ENCODE data around the gene KCTD20.
"Not testable (repeated sequence)": the region's sequence is repeated elsewhere in the genome, so short reads cannot be mapped to it uniquely, and the experiment has no call there.

KCTD20 gene
- long read RNA-seq, full-length matches to known transcripts, result 108 of 177 reads
- long read RNA-seq, partial matches to known transcripts, result 11 of 177 reads
- long read RNA-seq, other reads (novel, unspliced or antisense), result 58 of 177 reads

DNA sequence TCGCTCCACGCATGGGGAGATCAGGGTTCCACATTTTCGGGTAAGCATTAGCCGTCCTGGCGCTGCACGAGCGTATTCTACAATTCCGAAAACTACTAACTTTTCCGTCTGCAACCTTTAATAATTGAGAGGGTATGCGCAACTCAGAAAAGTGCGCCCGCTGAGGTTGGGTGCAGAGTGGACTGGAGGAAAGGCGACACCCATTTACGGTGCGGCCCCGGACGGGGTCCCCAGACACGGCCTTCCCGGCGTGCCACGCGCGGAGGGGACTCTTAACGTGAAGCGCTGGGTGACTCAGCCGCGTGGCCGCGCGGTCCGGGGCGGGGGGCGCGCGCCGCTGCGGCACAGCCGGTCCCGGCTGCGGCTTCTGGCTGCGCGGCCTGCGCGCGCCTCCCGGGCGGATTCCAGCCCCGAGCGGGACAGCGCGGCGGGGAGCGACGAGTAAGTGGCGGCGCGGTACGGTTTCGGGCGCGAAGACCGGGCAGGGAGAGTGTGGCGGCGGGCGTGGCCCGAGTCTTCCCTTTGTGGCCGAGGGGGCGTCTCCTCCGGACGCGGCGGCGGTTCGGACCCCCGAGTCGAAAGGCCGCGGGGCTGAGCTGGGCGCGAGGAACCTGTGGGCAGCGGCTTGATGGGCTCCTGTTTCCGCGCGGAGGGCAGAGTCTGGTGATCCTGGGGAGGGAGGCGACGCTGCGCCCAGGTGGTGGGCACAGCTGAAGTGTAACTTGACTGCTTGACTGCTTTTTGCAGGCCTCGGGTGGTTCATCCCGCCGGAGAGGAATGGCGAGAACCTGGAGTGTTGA is at the start of gene KCTD20, which contains the start of gene PXT1:
KCTD20 (plus strand) TSS at position 330 of the 800 bp plus-strand sequence. CDS start 27,098 bp downstream, outside the sequence.
PXT1 (minus strand) TSS at position 184 of the 800 bp plus-strand sequence. CDS start 16,772 bp downstream, outside the sequence.
- Histone ChIP-seq H3K4me3 (replicated peaks; ENCODE audit: insufficient read depth, low read length) (peak within 1 kb of the TSS; percentile 68), H3K27ac (replicated peaks) (peak within 1 kb of the TSS; percentile 94), H3K27me3 (ENCODE audit: insufficient read depth, poor library complexity, severe bottlenecking) (no peaks in the 10 kb centered on the region)
- TF ChIP-seq POLR2AphosphoS5 (IDR thresholded peaks at IDR 0.05; ENCODE audit: low read depth) (peak; percentile 83), SPI1 (IDR thresholded peaks at IDR 0.05; ENCODE audit: borderline replicate concordance, low read depth) (peak; percentile 9; the same call in 1 of the 2 replicates), GABPA (IDR thresholded peaks at IDR 0.05; ENCODE audit: low read depth) (no peak)
- TF ChIP-seq, protein P1, sequence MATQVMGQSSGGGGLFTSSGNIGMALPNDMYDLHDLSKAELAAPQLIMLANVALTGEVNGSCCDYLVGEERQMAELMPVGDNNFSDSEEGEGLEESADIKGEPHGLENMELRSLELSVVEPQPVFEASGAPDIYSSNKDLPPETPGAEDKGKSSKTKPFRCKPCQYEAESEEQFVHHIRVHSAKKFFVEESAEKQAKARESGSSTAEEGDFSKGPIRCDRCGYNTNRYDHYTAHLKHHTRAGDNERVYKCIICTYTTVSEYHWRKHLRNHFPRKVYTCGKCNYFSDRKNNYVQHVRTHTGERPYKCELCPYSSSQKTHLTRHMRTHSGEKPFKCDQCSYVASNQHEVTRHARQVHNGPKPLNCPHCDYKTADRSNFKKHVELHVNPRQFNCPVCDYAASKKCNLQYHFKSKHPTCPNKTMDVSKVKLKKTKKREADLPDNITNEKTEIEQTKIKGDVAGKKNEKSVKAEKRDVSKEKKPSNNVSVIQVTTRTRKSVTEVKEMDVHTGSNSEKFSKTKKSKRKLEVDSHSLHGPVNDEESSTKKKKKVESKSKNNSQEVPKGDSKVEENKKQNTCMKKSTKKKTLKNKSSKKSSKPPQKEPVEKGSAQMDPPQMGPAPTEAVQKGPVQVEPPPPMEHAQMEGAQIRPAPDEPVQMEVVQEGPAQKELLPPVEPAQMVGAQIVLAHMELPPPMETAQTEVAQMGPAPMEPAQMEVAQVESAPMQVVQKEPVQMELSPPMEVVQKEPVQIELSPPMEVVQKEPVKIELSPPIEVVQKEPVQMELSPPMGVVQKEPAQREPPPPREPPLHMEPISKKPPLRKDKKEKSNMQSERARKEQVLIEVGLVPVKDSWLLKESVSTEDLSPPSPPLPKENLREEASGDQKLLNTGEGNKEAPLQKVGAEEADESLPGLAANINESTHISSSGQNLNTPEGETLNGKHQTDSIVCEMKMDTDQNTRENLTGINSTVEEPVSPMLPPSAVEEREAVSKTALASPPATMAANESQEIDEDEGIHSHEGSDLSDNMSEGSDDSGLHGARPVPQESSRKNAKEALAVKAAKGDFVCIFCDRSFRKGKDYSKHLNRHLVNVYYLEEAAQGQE (IDR thresholded peaks at IDR 0.05; ENCODE audit: insufficient replicate concordance, low read depth), result peak; percentile 45
- TF ChIP-seq, protein P2, sequence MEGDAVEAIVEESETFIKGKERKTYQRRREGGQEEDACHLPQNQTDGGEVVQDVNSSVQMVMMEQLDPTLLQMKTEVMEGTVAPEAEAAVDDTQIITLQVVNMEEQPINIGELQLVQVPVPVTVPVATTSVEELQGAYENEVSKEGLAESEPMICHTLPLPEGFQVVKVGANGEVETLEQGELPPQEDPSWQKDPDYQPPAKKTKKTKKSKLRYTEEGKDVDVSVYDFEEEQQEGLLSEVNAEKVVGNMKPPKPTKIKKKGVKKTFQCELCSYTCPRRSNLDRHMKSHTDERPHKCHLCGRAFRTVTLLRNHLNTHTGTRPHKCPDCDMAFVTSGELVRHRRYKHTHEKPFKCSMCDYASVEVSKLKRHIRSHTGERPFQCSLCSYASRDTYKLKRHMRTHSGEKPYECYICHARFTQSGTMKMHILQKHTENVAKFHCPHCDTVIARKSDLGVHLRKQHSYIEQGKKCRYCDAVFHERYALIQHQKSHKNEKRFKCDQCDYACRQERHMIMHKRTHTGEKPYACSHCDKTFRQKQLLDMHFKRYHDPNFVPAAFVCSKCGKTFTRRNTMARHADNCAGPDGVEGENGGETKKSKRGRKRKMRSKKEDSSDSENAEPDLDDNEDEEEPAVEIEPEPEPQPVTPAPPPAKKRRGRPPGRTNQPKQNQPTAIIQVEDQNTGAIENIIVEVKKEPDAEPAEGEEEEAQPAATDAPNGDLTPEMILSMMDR (IDR thresholded peaks at IDR 0.05; ENCODE audit: insufficient read depth, low read length), result no peak
- DNase-seq (ENCODE audit: low read depth in 1 of 2, low spot score in 1 of 2), result peak; percentile 87 to 88

DNA sequence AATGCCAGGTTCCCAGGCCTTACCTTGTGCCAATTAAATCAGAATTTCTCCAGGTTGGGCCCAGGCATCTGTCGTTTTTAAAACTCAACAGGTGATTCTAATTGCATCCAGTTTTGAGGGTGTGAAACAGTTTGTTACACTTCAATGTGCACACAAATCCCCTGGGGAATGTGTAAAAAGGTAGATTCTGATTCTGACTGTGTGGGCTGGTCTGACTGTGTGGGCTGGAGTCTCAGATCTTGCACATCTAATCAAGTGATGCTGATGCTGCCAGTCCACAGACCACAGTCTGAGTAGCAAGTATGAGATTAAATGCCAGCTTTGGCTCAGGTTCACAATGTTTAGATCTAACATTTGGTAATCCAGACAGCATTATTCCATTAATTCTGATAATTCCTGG is 42.8 kb upstream of the KCTD20 start:
- no peak overlapping the region for H3K27ac ChIP-seq (replicated peaks)
- no peak for DNase-seq (ENCODE audit: low read depth in 1 of 2, low spot score in 1 of 2)
- H3K4me3 ChIP-seq (replicated peaks; ENCODE audit: insufficient read depth, low read length), result no peak overlapping the region
- no peaks in the 10 kb centered on the region for H3K27me3 ChIP-seq (ENCODE audit: insufficient read depth, poor library complexity, severe bottlenecking)
- no peak for TF ChIP-seq POLR2AphosphoS5 (IDR thresholded peaks at IDR 0.05; ENCODE audit: low read depth)
- no peak for TF ChIP-seq SPI1 (IDR thresholded peaks at IDR 0.05; ENCODE audit: borderline replicate concordance, low read depth)

DNA sequence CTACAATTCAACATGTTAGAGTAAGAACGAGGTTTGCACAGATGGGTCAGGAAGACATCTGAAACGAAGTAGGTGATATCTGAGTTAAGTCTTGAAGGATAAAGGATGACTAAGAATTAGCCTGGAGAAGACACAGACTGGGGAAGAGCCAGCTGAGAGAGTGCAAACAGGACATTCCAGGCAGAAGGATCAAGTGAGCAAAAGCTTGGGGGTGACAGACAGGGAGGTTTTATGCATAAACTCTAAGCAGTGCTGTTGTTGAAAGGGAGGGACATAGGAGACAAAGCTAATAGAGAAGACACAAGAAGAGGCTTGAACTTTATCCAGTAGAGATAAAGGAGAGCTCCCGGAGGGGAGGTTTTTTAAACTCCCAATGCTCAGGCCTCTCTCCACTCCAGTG is 40.3 kb upstream of the KCTD20 start:
- no peaks in the 10 kb centered on the region for H3K27me3 ChIP-seq (ENCODE audit: insufficient read depth, poor library complexity, severe bottlenecking)
- no peak for TF ChIP-seq POLR2AphosphoS5 (IDR thresholded peaks at IDR 0.05; ENCODE audit: low read depth)
- TF ChIP-seq, protein P2 (IDR thresholded peaks at IDR 0.05; ENCODE audit: insufficient read depth, low read length), result no peak
- TF ChIP-seq, protein P1 (IDR thresholded peaks at IDR 0.05; ENCODE audit: insufficient replicate concordance, low read depth), result no peak
- no peak for TF ChIP-seq GABPA (IDR thresholded peaks at IDR 0.05; ENCODE audit: low read depth)
- DNase-seq (ENCODE audit: low read depth in 1 of 2, low spot score in 1 of 2), result no peak
- H3K4me3 ChIP-seq (replicated peaks; ENCODE audit: insufficient read depth, low read length), result no peak overlapping the region
- H3K27ac ChIP-seq (replicated peaks), result no peak overlapping the region

DNA sequence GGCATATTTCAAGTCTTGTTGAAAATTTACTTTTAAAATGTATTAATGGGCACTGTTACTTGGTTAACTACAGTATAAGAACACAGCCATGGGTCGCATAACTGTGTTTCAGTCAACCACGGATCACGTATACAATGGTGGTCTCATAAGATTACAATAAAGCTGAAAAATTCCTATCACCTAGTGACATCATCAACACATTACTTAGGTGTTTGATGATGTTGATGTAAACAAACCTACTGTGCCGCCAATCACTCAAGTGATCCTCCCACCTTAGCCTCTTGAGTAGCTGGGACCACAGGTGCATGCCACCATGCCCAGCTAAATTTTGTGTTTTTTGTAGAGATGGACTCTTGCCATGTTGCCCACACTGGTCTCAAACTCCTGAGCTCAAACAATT is 38.6 kb upstream of the KCTD20 start:
- no peak for DNase-seq (ENCODE audit: low read depth in 1 of 2, low spot score in 1 of 2)
- TF ChIP-seq, protein P1 (IDR thresholded peaks at IDR 0.05; ENCODE audit: insufficient replicate concordance, low read depth), result no peak
- TF ChIP-seq, protein P2 (IDR thresholded peaks at IDR 0.05; ENCODE audit: insufficient read depth, low read length), result no peak
- TF ChIP-seq POLR2AphosphoS5 (IDR thresholded peaks at IDR 0.05; ENCODE audit: low read depth) (no peak), SPI1 (IDR thresholded peaks at IDR 0.05; ENCODE audit: borderline replicate concordance, low read depth) (no peak), GABPA (IDR thresholded peaks at IDR 0.05; ENCODE audit: low read depth) (no peak)
- Histone ChIP-seq H3K27me3 (ENCODE audit: insufficient read depth, poor library complexity, severe bottlenecking) (no peaks in the 10 kb centered on the region), H3K4me3 (replicated peaks; ENCODE audit: insufficient read depth, low read length) (no peak overlapping the region), H3K27ac (replicated peaks) (no peak overlapping the region)

DNA sequence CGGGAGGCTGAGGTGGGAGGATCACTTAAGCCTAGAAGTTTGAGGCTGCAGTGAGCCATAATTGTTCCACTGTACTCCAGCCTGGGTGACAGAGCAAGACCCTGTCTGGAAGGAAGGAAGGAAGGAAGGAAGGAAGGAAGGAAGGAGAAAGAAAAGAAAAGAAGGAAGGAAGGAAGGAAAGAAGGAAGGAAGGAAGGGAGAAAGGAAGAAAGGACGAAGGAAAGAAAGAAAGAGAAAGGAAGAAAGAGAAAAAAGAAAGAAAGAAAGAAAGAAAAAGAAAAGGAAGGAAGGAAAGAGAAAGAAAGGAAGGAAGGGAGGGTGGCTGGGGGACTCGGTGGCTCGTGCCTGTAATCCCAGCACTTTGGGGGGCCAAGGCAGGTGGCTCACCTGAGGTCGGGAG is 33.1 kb upstream of the KCTD20 start:
- not testable (repeated sequence) for DNase-seq (ENCODE audit: low read depth in 1 of 2, low spot score in 1 of 2); H3K4me3 ChIP-seq (replicated peaks; ENCODE audit: insufficient read depth, low read length); H3K27ac ChIP-seq (replicated peaks); H3K27me3 ChIP-seq (ENCODE audit: insufficient read depth, poor library complexity, severe bottlenecking)
